HepG2 (cell line): ENCODE results near the gene ZBTB21. TPM values are rescaled to one million over a fixed set of nuclear protein-coding genes. Genes with fewer than 3 reads are reported as not detected.

ENCODE experiments used
- ATAC-seq: fragments of 200-7000 bp; cut with Tn5 transposase; 3 replicates; pipeline ENCODE4 v1.9.1; 2020; ENCODE audit warnings: mild to moderate bottlenecking, moderate library complexity
- BruUV-seq: library from RNA; stranded (reverse); fragments of 400-500 nt; replicated peaks from 2 replicates; lab custom pipeline; 2021; lab: Mats Ljungman, UMichigan
- CTCF ChIA-PET: fragments of 300-600 bp; formaldehyde crosslinking; extraction: SDS; loops from one replicate; lab custom pipeline; 2021; ENCODE audit warnings: low total read pairs, inconsistent platforms, low intra/inter-chr PET ratio; lab: Yijun Ruan, JAX
- POLR2A ChIA-PET: fragments of 350-600 bp; sonication (Branson Sonifier 250); formaldehyde crosslinking; loops from one replicate; lab custom pipeline; 2020; ENCODE audit warnings: antibody characterized with exemption, inconsistent platforms; lab: Yijun Ruan, JAX
- DNase-seq: peaks from one replicate; pipeline ENCODE4 v3.0.0-alpha.2; 2015; ENCODE audit warnings: low spot score
- FAIRE-seq: peaks from 3 replicates; lab custom pipeline; 2011; peaks lifted over from hg19 to GRCh38; lab: Jason Lieb, UNC
- H2AFZ ChIP-seq: one replicate; pipeline ENCODE4 v1.6.1; 2011; ENCODE audit warnings: low read length, inconsistent platforms
- H3K27ac ChIP-seq: fragments of 300-600 bp; 3 replicates; pipeline ENCODE4 v1.8.0; 2011; ENCODE audit warnings: mixed run types, mild to moderate bottlenecking, mixed read lengths, low read length, inconsistent platforms; ENCODE audit not compliant: insufficient read depth; ENCODE audit errors: extremely low read length
- H3K27me3 ChIP-seq, 2 experiments: fragments of 200-600 bp in 1 of 2; 2 replicates in 1 of 2; 3 replicates in 1 of 2; pipeline versions ENCODE4 v1.6.0 to v1.8.0; 2011; ENCODE audit warnings: low read length in 2 of 2, mild to moderate bottlenecking in 2 of 2, moderate library complexity in 2 of 2, inconsistent platforms in 1 of 2; ENCODE audit not compliant: insufficient read depth in 2 of 2, control insufficient read depth in 1 of 2
- H3K36me3 ChIP-seq, 2 experiments: fragments of 200-600 bp in 1 of 2; replicated peaks in 1 of 2; 2 replicates in 1 of 2; 3 replicates in 1 of 2; pipeline versions ENCODE4 v1.5.1 to v1.8.0; 2011; ENCODE audit warnings: low read length in 2 of 2, inconsistent platforms in 1 of 2; ENCODE audit not compliant: insufficient read depth in 2 of 2, control insufficient read depth in 1 of 2
- H3K4me1 ChIP-seq: 2 replicates; pipeline ENCODE4 v1.5.1; 2012; ENCODE audit warnings: low read length, inconsistent platforms; ENCODE audit not compliant: insufficient read depth
- H3K4me2 ChIP-seq: 2 replicates; pipeline ENCODE4 v1.6.0; 2011; ENCODE audit warnings: low read depth, low read length, inconsistent platforms
- H3K4me3 ChIP-seq, 3 experiments: fragments of 200-600 bp in 1 of 3; sonication (generic), shearing (Covaris generic) in 1 of 3; replicated peaks in 1 of 3; 2 replicates each; pipeline ENCODE4 v1.5.1; 2011 to 2016; ENCODE audit warnings: low read length in 3 of 3, inconsistent platforms in 2 of 3, low read depth in 2 of 3, mild to moderate bottlenecking in 2 of 3, control low read depth in 1 of 3, mixed read lengths in 1 of 3; ENCODE audit not compliant: insufficient read depth in 1 of 3
- H3K79me2 ChIP-seq: one replicate; pipeline ENCODE4 v1.6.1; 2011; ENCODE audit warnings: low read length, inconsistent platforms; ENCODE audit not compliant: insufficient read depth
- H3K9ac ChIP-seq: 2 replicates; pipeline ENCODE4 v1.6.0; 2011; ENCODE audit warnings: mild to moderate bottlenecking, low read depth, low read length, inconsistent platforms; ENCODE audit not compliant: insufficient read depth
- H3K9me3 ChIP-seq: 2 replicates; pipeline ENCODE4 v1.5.1; 2012; ENCODE audit warnings: mild to moderate bottlenecking, low read length
- H4K20me1 ChIP-seq: 2 replicates; pipeline ENCODE4 v1.6.0; 2011; ENCODE audit warnings: inconsistent platforms, mild to moderate bottlenecking, low read length, moderate library complexity; ENCODE audit not compliant: insufficient read depth
- ARID4A ChIP-seq: sonication (generic); formaldehyde crosslinking; IDR thresholded peaks from 2 replicates; pipeline ENCODE4 v1.5.0; 2020; ENCODE audit warnings: mild to moderate bottlenecking, missing genetic modification reagents, borderline replicate concordance
- BRD4 ChIP-seq: sonication (generic); formaldehyde crosslinking; IDR thresholded peaks from 2 replicates; pipeline ENCODE4 v1.4.0; 2020; ENCODE audit warnings: missing genetic modification reagents
- CEBPG ChIP-seq: IDR thresholded peaks from 2 replicates; pipeline ENCODE4 v1.6.1; 2016
- CHCHD3 ChIP-seq: sonication (generic); formaldehyde crosslinking; IDR thresholded peaks from 2 replicates; pipeline ENCODE4 v1.8.0; 2022; ENCODE audit warnings: mild to moderate bottlenecking, missing genetic modification reagents, moderate library complexity
- EEA1 ChIP-seq: sonication (generic); formaldehyde crosslinking; IDR thresholded peaks from 2 replicates; pipeline ENCODE4 v1.5.1; 2020; ENCODE audit warnings: mild to moderate bottlenecking, missing genetic modification reagents, borderline replicate concordance
- SP4 ChIP-seq: sonication (generic); formaldehyde crosslinking; IDR thresholded peaks from 2 replicates; pipeline ENCODE4 v1.8.1; 2023; ENCODE audit warnings: mild to moderate bottlenecking, missing genetic modification reagents
- ZBTB8A ChIP-seq: sonication (generic); formaldehyde crosslinking; IDR thresholded peaks from 2 replicates; pipeline ENCODE4 v1.4.0; 2020; ENCODE audit warnings: mild to moderate bottlenecking, low read depth, missing genetic modification reagents, borderline replicate concordance
- WGBS: methylation state at CpG from one replicate; pipeline ENCODE4 v1.1.6; 2017; ENCODE audit warnings: low lambda C conversion rate; 5-methylcytosine and 5-hydroxymethylcytosine counted together
- in situ Hi-C: cut with HindIII; loops from 2 replicates; pipeline ENCODE4 v1.10.0; 2017; ENCODE audit warnings: low pct_unique_long_range_greater_than_20kb; ENCODE audit not compliant: extremely low pct_ligation_motif_present
- intact Hi-C: fragments of 100-400 bp; cut with micrococcal nuclease; formaldehyde crosslinking; loops from one replicate; pipeline ENCODE4 v1.10.0; 2022; ENCODE audit not compliant: unreplicated experiment
- polyA plus RNA-seq, 8 experiments: library from polyadenylated mRNA; depleted of rRNA in 3 of 8; stranded (reverse) in 7 of 8; unstranded in 1 of 8; fragments of >200 nt; fragmentation: Illumina TruSeq in 4 of 8; extraction: Trizol in 4 of 8; gene quantifications; 2 replicates each; pipeline versions ENCODE4 v1.2.1 to v1.2.3, GENCODE V29; 2011 to 2016; ENCODE audit warnings: low read depth in 4 of 8, missing spikeins in 1 of 8, mixed read lengths in 1 of 8; ENCODE audit not compliant: insufficient read depth in 1 of 8
- total RNA-seq, 5 experiments: library from RNA; depleted of rRNA; stranded (reverse); fragments of >200 nt; fragmentation: Illumina TruSeq; extraction: Trizol; gene quantifications; 2 replicates each; pipeline ENCODE4 v1.2.3, GENCODE V29; 2016; ENCODE audit warnings: low read depth in 1 of 5

The ZBTB21 gene
- total and polyA plus RNA-seq, 2 of the 13 experiments (the other 11 are each of a cell fraction or from before 2014, with no cell fraction given), result 4.5 to 6.1 TPM

GRCh38 chr21:42007356-42007940 is 2.7 kb downstream of the ZBTB21 start:
- FAIRE-seq, result no peak
- 96% methylated on average over 6 of the region's 6 CpGs for WGBS
- no TSS peak for BruUV-seq
- H3K79me2 ChIP-seq, result peaks cover 36% of the 10 kb centered on the region
- no peak overlapping the region for H3K27ac ChIP-seq
- in situ Hi-C loops (no loop called here), intact Hi-C loops (no loop called here)
- no peaks in the 10 kb centered on the region for H3K9me3 ChIP-seq
- CTCF ChIA-PET, result no interaction called here
- H3K9ac ChIP-seq, result no peak overlapping the region
- no peak for ATAC-seq
- no peak for DNase-seq
- no peaks in the 10 kb centered on the region for H4K20me1 ChIP-seq
- no peak overlapping the region for H3K4me3 ChIP-seq
- peaks cover 0 to 7% of the 10 kb centered on the region in 2 experiments; a peak in 2 of 5 replicates for H3K36me3 ChIP-seq
- H2AFZ ChIP-seq, result no peak overlapping the region
- POLR2A ChIA-PET, result interaction anchor here (1.0 kb wide), 1 partner anchor 31 kb away, joined by 6 read pairs; no protein-coding TSS in a partner anchor
- no peak overlapping the region for H3K4me2 ChIP-seq
- no peaks in the 10 kb centered on the region for H3K27me3 ChIP-seq
- peaks cover 33% of the 10 kb centered on the region for H3K4me1 ChIP-seq
- no peak for TF ChIP-seq CHCHD3 (CRISPR knock-in tag)
- TF ChIP-seq BRD4 (CRISPR knock-in tag), result no peak
- TF ChIP-seq EEA1 (CRISPR knock-in tag), result no peak
- TF ChIP-seq ZBTB8A (CRISPR knock-in tag), result no peak
- TF ChIP-seq CEBPG, result no peak
- no peak for TF ChIP-seq ARID4A (CRISPR knock-in tag)
- TF ChIP-seq SP4 (CRISPR knock-in tag), result no peak
